Tibial artery (tissue), 4 donors: ENCODE measurements around the gene DPPA3.

Experiments used
- DNase-seq, 2 donors: peaks; one replicate each; pipeline ENCODE4 v3.0.0-alpha.2; 2019
- H3K27ac ChIP-seq, 2 donors: fragments of 200-600 bp; sonication (generic) in 1 of 2; 1 replicate in 1 of 2; 2 replicates in 1 of 2; pipeline ENCODE4 v1.5.1; 2018 to 2019; ENCODE audit warnings: mild to moderate bottlenecking in 1 of 2
- H3K27me3 ChIP-seq, 2 donors: fragments of 200-600 bp; sonication (generic) in 1 of 2; one replicate each; pipeline versions ENCODE4 v1.5.1 to v1.6.0; 2016 to 2019
- H3K36me3 ChIP-seq, 3 donors: fragments of 200-600 bp; sonication (generic) in 2 of 3; one replicate each; pipeline ENCODE4 v1.5.1; 2016 to 2019; ENCODE audit warnings: mild to moderate bottlenecking in 2 of 3
- H3K4me1 ChIP-seq, 4 donors: fragments of 200-600 bp; sonication (generic) in 2 of 4; 1 replicate in 3 of 4; 2 replicates in 1 of 4; pipeline ENCODE4 v1.5.1; 2016 to 2019
- H3K4me3 ChIP-seq, 2 donors: fragments of 200-600 bp; sonication (generic) in 1 of 2; 1 replicate in 1 of 2; 2 replicates in 1 of 2; pipeline ENCODE4 v1.5.1; 2018 to 2019; ENCODE audit warnings: mild to moderate bottlenecking in 2 of 2
- H3K9me3 ChIP-seq, 3 donors: fragments of 200-600 bp; sonication (generic) in 1 of 3; one replicate each; pipeline ENCODE4 v1.5.1; 2016 to 2019
- intact Hi-C: fragments of 100-400 bp; cut with DNase I; formaldehyde crosslinking; loops from one replicate; pipeline ENCODE4 v1.15.0; 2023; ENCODE audit warnings: low total_unique reads
- TF ChIP-seq, protein P1 (sequence below), 2 experiments: fragments of 200-600 bp in 1 of 2; fragments of 450-650 bp in 1 of 2; IDR thresholded peaks; one replicate each; pipeline ENCODE4 v1.5.1; 2017 to 2019; ENCODE audit warnings: antibody characterized with exemption in 2 of 2, mild to moderate bottlenecking in 1 of 2, moderate library complexity in 1 of 2

DPPA3 gene

GRCh38 chr12:7731486-7731885 lies 20.3 kb downstream of the DPPA3 start:
- DNase-seq = no peak
- Histone ChIP-seq H3K4me3 (no peak overlapping the region), H3K27me3 (no peaks in the 10 kb centered on the region), H3K9me3 (no peaks in the 10 kb centered on the region), H3K27ac (no peak overlapping the region), H3K36me3 (no peaks in the 10 kb centered on the region), H3K4me1 (no peaks in the 10 kb centered on the region)
- TF ChIP-seq, protein P1, sequence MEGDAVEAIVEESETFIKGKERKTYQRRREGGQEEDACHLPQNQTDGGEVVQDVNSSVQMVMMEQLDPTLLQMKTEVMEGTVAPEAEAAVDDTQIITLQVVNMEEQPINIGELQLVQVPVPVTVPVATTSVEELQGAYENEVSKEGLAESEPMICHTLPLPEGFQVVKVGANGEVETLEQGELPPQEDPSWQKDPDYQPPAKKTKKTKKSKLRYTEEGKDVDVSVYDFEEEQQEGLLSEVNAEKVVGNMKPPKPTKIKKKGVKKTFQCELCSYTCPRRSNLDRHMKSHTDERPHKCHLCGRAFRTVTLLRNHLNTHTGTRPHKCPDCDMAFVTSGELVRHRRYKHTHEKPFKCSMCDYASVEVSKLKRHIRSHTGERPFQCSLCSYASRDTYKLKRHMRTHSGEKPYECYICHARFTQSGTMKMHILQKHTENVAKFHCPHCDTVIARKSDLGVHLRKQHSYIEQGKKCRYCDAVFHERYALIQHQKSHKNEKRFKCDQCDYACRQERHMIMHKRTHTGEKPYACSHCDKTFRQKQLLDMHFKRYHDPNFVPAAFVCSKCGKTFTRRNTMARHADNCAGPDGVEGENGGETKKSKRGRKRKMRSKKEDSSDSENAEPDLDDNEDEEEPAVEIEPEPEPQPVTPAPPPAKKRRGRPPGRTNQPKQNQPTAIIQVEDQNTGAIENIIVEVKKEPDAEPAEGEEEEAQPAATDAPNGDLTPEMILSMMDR (IDR thresholded peaks at IDR 0.05) = no peak
- intact Hi-C loops = no loop called here

DNA sequence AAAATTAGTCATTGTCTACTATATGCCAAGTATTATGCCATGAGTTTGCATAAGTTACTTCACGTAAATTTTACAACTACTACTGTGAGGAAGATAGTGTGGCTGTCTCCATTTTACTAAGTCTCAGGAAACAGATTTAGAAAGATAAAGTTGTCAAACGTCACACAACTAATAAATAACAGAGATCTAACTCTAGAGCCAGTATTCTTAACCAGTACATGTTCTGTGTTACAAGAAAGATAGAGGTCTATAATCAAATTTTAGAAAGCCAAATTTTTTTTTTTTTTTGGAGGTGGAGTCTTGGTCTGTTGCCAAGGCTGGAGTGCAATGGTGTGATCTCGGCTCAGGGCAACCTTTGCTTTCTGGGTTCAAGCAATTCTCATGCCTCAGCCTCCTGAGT lies 21.8 kb downstream of the DPPA3 start:
- no peak for DNase-seq
- Histone ChIP-seq H3K27me3 (no peaks in the 10 kb centered on the region), H3K9me3 (no peaks in the 10 kb centered on the region), H3K4me1 (no peaks in the 10 kb centered on the region), H3K27ac (no peak overlapping the region), H3K36me3 (no peaks in the 10 kb centered on the region), H3K4me3 (no peak overlapping the region)
- TF ChIP-seq, protein P1 (IDR thresholded peaks at IDR 0.05) = no peak
- intact Hi-C loops = no loop called here

GRCh38 chr12:7747246-7747645 lies 36.0 kb downstream of the DPPA3 start, which contains the start of gene CLEC4C:
Gene CLEC4C, minus strand, starts transcription at chr12:7747375. Its CDS starts 27 bp downstream, at chr12:7747348.
- TF ChIP-seq, protein P1 (IDR thresholded peaks at IDR 0.05) = no peak
- Histone ChIP-seq H3K36me3 (no peaks in the 10 kb centered on the region), H3K27ac (no peak within 1 kb of the TSS), H3K4me3 (no peak within 1 kb of the TSS), H3K27me3 (no peaks in the 10 kb centered on the region), H3K9me3 (no peaks in the 10 kb centered on the region), H3K4me1 (no peaks in the 10 kb centered on the region)
- no peak for DNase-seq
- intact Hi-C loops = no loop called here

DNA sequence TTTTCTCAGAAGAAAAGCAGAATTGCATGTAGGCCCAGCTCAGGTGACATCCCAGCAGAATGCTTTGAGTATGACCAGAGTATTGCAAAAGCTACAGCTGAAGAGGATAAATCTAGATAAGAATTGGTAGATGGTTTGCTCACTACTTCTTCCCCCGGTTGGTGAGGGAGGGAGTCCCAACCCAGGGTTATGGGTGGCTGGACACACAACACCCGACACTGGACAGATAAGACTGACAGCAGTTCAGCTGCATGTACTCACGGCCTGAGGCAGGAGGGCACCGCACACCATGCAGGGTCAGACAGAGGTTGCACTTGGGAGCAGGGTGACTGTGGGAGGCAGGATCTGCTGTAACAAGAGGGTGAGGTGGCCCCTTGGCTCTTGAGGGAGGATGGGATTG lies 37.6 kb downstream of the DPPA3 start:
- H3K27me3 ChIP-seq = no peaks in the 10 kb centered on the region
- intact Hi-C loops = no loop called here
- DNase-seq = no peak
- no peak overlapping the region for H3K4me3 ChIP-seq
- no peaks in the 10 kb centered on the region for H3K9me3 ChIP-seq
- no peaks in the 10 kb centered on the region for H3K36me3 ChIP-seq
- no peak overlapping the region for H3K27ac ChIP-seq
- H3K4me1 ChIP-seq = no peaks in the 10 kb centered on the region
- TF ChIP-seq, protein P1 (IDR thresholded peaks at IDR 0.05) = no peak

DNA sequence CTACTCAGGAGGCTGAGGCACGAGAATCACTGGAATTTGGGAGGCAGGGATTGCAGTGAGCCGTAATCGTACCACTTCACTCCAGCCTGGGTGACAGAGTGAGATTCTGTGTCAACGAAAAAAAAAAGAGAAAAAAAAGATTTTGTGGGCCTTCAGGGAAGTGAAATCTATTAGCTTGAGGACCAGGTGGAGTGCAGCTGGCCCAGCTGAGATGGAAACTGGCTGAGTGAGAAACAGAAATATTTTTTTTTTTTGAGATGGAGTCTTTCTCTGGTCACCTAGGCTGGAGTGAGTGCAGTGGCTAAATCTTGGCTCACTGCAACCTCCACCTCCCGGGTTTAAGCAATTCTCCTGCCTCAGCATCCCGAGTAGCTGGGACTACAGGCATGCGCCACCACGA lies 38.2 kb downstream of the DPPA3 start:
- H3K36me3 ChIP-seq = no peaks in the 10 kb centered on the region
- H3K27ac ChIP-seq = no peak overlapping the region
- TF ChIP-seq, protein P1 (IDR thresholded peaks at IDR 0.05) = no peak
- no peak for DNase-seq
- H3K27me3 ChIP-seq = no peaks in the 10 kb centered on the region
- no peaks in the 10 kb centered on the region for H3K9me3 ChIP-seq
- H3K4me3 ChIP-seq = no peak overlapping the region
- intact Hi-C loops = no loop called here
- no peaks in the 10 kb centered on the region for H3K4me1 ChIP-seq

DNA sequence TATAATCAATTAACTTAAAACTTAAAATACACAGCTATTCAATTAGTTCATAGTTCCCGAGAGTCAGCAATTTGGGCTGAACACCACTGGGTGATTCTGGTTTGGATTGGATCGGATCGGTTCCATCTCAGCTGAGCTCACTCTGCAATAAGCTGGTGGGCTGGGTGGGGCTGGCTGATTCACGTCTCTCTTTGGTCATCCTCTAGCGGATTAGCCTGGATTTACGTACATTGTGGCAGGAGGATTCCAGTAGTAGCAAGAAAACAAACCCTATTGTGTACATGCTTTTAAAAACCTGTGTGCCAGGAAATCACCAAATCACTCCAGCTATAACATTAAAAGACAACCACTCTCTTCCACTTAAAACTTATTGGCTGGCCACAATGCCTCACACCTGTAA lies 39.1 kb downstream of the DPPA3 start:
- Histone ChIP-seq H3K36me3 (no peaks in the 10 kb centered on the region), H3K4me3 (no peak overlapping the region), H3K27ac (no peak overlapping the region), H3K9me3 (no peaks in the 10 kb centered on the region), H3K4me1 (no peaks in the 10 kb centered on the region), H3K27me3 (no peaks in the 10 kb centered on the region)
- intact Hi-C loops = no loop called here
- TF ChIP-seq, protein P1 (IDR thresholded peaks at IDR 0.05) = no peak
- DNase-seq = no peak
